Stomach (tissue), 9 donors: ENCODE data around the gene XRCC1. TPM values are rescaled to one million over a fixed set of nuclear protein-coding genes. Genes with fewer than 3 reads are reported as not detected.
"Not testable (repeated sequence)": the region's sequence is repeated elsewhere in the genome, so short reads cannot be mapped to it uniquely, and the experiment has no call there.

Experiments
- DNase-seq, 2 donors: peaks; one replicate each; pipeline versions ENCODE4 v3.0.0 to v3.0.0-alpha.2; 2013 to 2019
- H3K27ac ChIP-seq, 5 donors: fragments of 200-600 bp in 4 of 5; sonication (generic) in 4 of 5; one replicate each; pipeline ENCODE4 v1.5.1; 2013 to 2019; ENCODE audit warnings: mild to moderate bottlenecking in 1 of 5, moderate library complexity in 1 of 5
- H3K27me3 ChIP-seq, 3 donors: fragments of 200-600 bp; sonication (generic); one replicate each; pipeline ENCODE4 v1.5.1; 2017 to 2019; ENCODE audit warnings: mixed run types in 1 of 3
- H3K36me3 ChIP-seq, 4 donors: fragments of 200-600 bp; sonication (generic); 1 replicate in 3 of 4; 2 replicates in 1 of 4; pipeline ENCODE4 v1.5.1; 2016 to 2019
- H3K4me1 ChIP-seq, 4 donors: fragments of 200-600 bp; sonication (generic); one replicate each; pipeline ENCODE4 v1.5.1; 2016 to 2019
- H3K4me3 ChIP-seq, 4 donors: fragments of 200-600 bp; sonication (generic) in 3 of 4; one replicate each; pipeline ENCODE4 v1.5.1; 2016 to 2019; ENCODE audit warnings: mild to moderate bottlenecking in 1 of 4
- H3K9me3 ChIP-seq, 4 donors: fragments of 200-600 bp; sonication (generic); one replicate each; pipeline ENCODE4 v1.5.1; 2016 to 2019
- CTCF ChIP-seq, 7 experiments: fragments of 450-650 bp in 4 of 7; fragments of 200-600 bp in 3 of 7; sonication (generic) in 3 of 7; IDR thresholded peaks; one replicate each; pipeline ENCODE4 v1.5.1; 2016 to 2019; ENCODE audit warnings: antibody characterized with exemption in 7 of 7, control low read depth in 2 of 7, mild to moderate bottlenecking in 1 of 7
- EP300 ChIP-seq: sonication (generic); formaldehyde crosslinking; IDR thresholded peaks from one replicate; pipeline ENCODE4 v1.6.1; 2017; ENCODE audit warnings: antibody characterized with exemption
- POLR2A ChIP-seq, 4 donors: fragments of 450-650 bp; IDR thresholded peaks; one replicate each; pipeline ENCODE4 v1.6.1; 2016; ENCODE audit warnings: antibody characterized with exemption in 4 of 4, control low read depth in 2 of 4, mild to moderate bottlenecking in 1 of 4, moderate library complexity in 1 of 4
- POLR2AphosphoS5 ChIP-seq, 3 donors: sonication (generic); formaldehyde crosslinking; IDR thresholded peaks; one replicate each; pipeline ENCODE4 v1.6.1; 2016; ENCODE audit warnings: antibody characterized with exemption in 3 of 3
- WGBS, 5 donors: extraction: QIAGEN DNeasy Blood & Tissue Kit in 3 of 5; methylation state at CpG; one replicate each; pipeline versions ENCODE4 v1.1.5 to v1.1.7; 2013 to 2018; 5-methylcytosine and 5-hydroxymethylcytosine counted together
- intact Hi-C: fragments of 100-400 bp; cut with DNase I; formaldehyde crosslinking; loops from one replicate; pipeline ENCODE4 v1.15.1; 2023; ENCODE audit warnings: low total_unique reads
- polyA plus RNA-seq, 3 donors: library from polyadenylated mRNA; stranded (reverse); fragments of 200-250 nt; gene quantifications; one replicate each; pipeline ENCODE4 v1.2.3, GENCODE V29; 2013
- total RNA-seq, 5 donors: library from RNA; depleted of rRNA; stranded (reverse); fragments of >200 nt; gene quantifications; one replicate each; pipeline versions ENCODE4 v1.1.0 to v1.2.3, GENCODE V29; 2014 to 2016
- donor health status: healthy with polysubstance abuse.
- donor health status: Bipolar disorder and iron deficiency.
- donor health status: healthy.

Gene XRCC1
- total and polyA plus RNA-seq, 8 donors: 10.8 to 42.5 (median 17.4) TPM

DNA sequence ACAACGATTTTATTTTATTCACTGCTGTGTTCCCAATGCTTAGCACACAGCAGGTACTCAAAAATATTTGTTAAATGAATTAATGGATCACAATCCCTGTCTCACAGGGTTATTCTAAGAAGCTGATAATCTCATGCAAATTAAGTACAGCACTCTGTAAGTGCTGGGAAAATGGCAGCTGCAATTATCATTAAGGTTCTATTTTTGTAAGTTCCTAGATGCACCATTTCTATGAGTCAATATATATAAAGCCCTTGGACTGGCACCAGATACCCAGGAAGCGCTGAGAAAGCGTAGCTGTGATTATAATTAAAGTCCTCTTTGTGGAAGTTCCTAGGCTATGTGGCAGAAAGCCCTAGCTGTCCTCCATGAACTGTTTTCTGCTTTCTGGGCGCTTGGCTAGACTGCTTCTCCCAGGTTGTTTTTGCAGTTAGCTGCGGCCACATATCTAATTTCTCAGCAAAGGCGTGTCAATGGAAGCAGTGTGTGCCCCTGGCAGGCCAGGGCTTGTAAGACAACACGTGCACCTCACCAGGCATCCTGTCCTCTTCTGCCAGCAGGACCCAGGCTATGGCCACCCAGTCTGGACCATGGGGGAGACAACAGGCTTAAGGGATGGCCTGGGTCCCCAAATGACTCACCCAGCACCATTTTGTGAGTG lies 31.4 kb upstream of the XRCC1 start:
- 76 to 90% (median 86%) methylated on average over 7 of the region's 7 CpGs for WGBS, 5 donors
- Histone ChIP-seq H3K27me3 (no peaks in the 10 kb centered on the region), H3K27ac (no peak overlapping the region), H3K4me3 (no peak overlapping the region), H3K4me1 (peaks cover 0 to 5% (median 0%) of the 10 kb centered on the region in 4 donors), H3K9me3 (no peaks in the 10 kb centered on the region), H3K36me3 (peaks cover 11 to 53% (median 43%) of the 10 kb centered on the region in 4 donors)
- intact Hi-C loops: no loop called here
- TF ChIP-seq POLR2A (IDR thresholded peaks at IDR 0.05) (no peak), EP300 (no peak), CTCF (IDR thresholded peaks at IDR 0.05) (no peak), POLR2AphosphoS5 (IDR thresholded peaks at IDR 0.05) (no peak)
- no peak for DNase-seq

DNA sequence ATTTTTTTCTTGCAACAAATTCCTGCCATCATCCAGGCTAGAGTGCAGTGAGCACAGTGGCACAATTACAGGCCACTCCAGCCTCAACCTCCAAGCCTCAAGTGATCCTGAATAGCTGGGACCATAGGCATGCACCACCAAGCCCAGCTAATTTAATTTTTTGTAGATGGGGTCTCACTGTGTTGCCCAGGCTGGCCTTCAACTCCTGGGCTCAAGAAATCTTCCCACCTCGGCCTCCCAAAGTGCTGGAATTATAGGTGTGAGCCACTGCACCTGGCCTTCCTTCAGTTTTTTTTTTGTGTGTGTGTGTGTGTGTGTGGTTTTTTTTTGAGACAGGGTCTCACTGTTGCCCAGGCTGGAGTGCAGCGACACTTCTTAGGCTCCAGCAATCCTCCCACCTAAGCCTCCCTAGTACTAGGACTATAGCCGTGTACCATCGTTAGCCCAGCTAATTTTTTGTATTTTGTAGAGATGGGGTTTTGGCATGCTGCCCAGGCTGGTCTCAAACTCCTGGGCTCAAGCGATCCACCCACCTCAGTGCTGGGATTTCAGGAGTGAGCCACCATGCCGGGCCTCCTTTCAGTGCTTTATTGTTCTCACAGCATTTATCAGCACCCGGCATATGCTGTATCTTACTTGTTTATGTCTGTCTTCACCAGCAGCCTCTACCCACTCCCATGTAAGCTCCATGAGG lies 30.7 kb upstream of the XRCC1 start:
- intact Hi-C loops: no loop called here
- H3K36me3 ChIP-seq: peaks cover 10 to 55% (median 45%) of the 10 kb centered on the region in 4 donors
- no peak for DNase-seq
- 69 to 82% (median 73%) methylated on average over 7 of the region's 7 CpGs for WGBS, 5 donors
- H3K9me3 ChIP-seq: no peaks in the 10 kb centered on the region
- no peak overlapping the region for H3K4me3 ChIP-seq
- H3K4me1 ChIP-seq: peaks cover 0 to 5% (median 0%) of the 10 kb centered on the region in 4 donors
- no peak overlapping the region for H3K27ac ChIP-seq
- no peaks in the 10 kb centered on the region for H3K27me3 ChIP-seq
- TF ChIP-seq POLR2AphosphoS5 (IDR thresholded peaks at IDR 0.05): no peak
- TF ChIP-seq EP300: no peak
- TF ChIP-seq CTCF (IDR thresholded peaks at IDR 0.05): no peak

GRCh38 chr19:43600326-43600725 lies 25.0 kb upstream of the XRCC1 start:
- H3K27ac ChIP-seq, DNase-seq, H3K9me3 ChIP-seq, intact Hi-C loops, H3K27me3 ChIP-seq, H3K4me3 ChIP-seq: not testable (repeated sequence)
- Histone ChIP-seq H3K36me3 (peaks cover 13 to 56% (median 50%) of the 10 kb centered on the region in 4 donors), H3K4me1 (peaks cover 16 to 31% (median 27%) of the 10 kb centered on the region in 4 donors)
- WGBS, 5 donors: 64 to 71% (median 69%) methylated on average over 3 to 5 of the region's 5 CpGs

- WGBS, 5 donors: 54 to 80% (median 61%) methylated on average over 4 of the region's 4 CpGs
- Histone ChIP-seq H3K27me3 (no peaks in the 10 kb centered on the region), H3K27ac (no peak overlapping the region), H3K36me3 (peaks cover 13 to 56% (median 50%) of the 10 kb centered on the region in 4 donors), H3K4me3 (no peak overlapping the region), H3K4me1 (peaks cover 19 to 37% (median 32%) of the 10 kb centered on the region in 4 donors), H3K9me3 (no peaks in the 10 kb centered on the region)
- intact Hi-C loops: no loop called here
- TF ChIP-seq CTCF (IDR thresholded peaks at IDR 0.05) (no peak), POLR2AphosphoS5 (IDR thresholded peaks at IDR 0.05) (no peak), POLR2A (IDR thresholded peaks at IDR 0.05) (no peak), EP300 (no peak)
- no peak for DNase-seq
Measured at GRCh38 chr19:43599635-43600295, 24.4 kb upstream of the XRCC1 start.
